HepG2 (cell line): ENCODE results near the gene ELAVL3. TPM values are rescaled to one million over a fixed set of nuclear protein-coding genes. Genes with fewer than 3 reads are reported as not detected.

Source experiments
- ATAC-seq: fragments of 200-7000 bp; cut with Tn5 transposase; 3 replicates; pipeline ENCODE4 v1.9.1; 2020; ENCODE audit warnings: mild to moderate bottlenecking, moderate library complexity
- BruUV-seq: library from RNA; stranded (reverse); fragments of 400-500 nt; replicated peaks from 2 replicates; lab custom pipeline; 2021; lab: Mats Ljungman, UMichigan
- CTCF ChIA-PET: fragments of 300-600 bp; formaldehyde crosslinking; extraction: SDS; loops from one replicate; lab custom pipeline; 2021; ENCODE audit warnings: low total read pairs, inconsistent platforms, low intra/inter-chr PET ratio; lab: Yijun Ruan, JAX
- POLR2A ChIA-PET: fragments of 350-600 bp; sonication (Branson Sonifier 250); formaldehyde crosslinking; loops from one replicate; lab custom pipeline; 2020; ENCODE audit warnings: antibody characterized with exemption, inconsistent platforms; lab: Yijun Ruan, JAX
- DNase-seq: peaks from one replicate; pipeline ENCODE4 v3.0.0-alpha.2; 2015; ENCODE audit warnings: low spot score
- FAIRE-seq: peaks from 3 replicates; lab custom pipeline; 2011; peaks lifted over from hg19 to GRCh38; lab: Jason Lieb, UNC
- H2AFZ ChIP-seq: one replicate; pipeline ENCODE4 v1.6.1; 2011; ENCODE audit warnings: low read length, inconsistent platforms
- H3K27ac ChIP-seq: fragments of 300-600 bp; 3 replicates; pipeline ENCODE4 v1.8.0; 2011; ENCODE audit warnings: mixed run types, mild to moderate bottlenecking, mixed read lengths, low read length, inconsistent platforms; ENCODE audit not compliant: insufficient read depth; ENCODE audit errors: extremely low read length
- H3K27me3 ChIP-seq, 2 experiments: fragments of 200-600 bp in 1 of 2; 2 replicates in 1 of 2; 3 replicates in 1 of 2; pipeline versions ENCODE4 v1.6.0 to v1.8.0; 2011; ENCODE audit warnings: low read length in 2 of 2, mild to moderate bottlenecking in 2 of 2, moderate library complexity in 2 of 2, inconsistent platforms in 1 of 2; ENCODE audit not compliant: insufficient read depth in 2 of 2, control insufficient read depth in 1 of 2
- H3K36me3 ChIP-seq, 2 experiments: fragments of 200-600 bp in 1 of 2; replicated peaks in 1 of 2; 2 replicates in 1 of 2; 3 replicates in 1 of 2; pipeline versions ENCODE4 v1.5.1 to v1.8.0; 2011; ENCODE audit warnings: low read length in 2 of 2, inconsistent platforms in 1 of 2; ENCODE audit not compliant: insufficient read depth in 2 of 2, control insufficient read depth in 1 of 2
- H3K4me1 ChIP-seq: 2 replicates; pipeline ENCODE4 v1.5.1; 2012; ENCODE audit warnings: low read length, inconsistent platforms; ENCODE audit not compliant: insufficient read depth
- H3K4me2 ChIP-seq: 2 replicates; pipeline ENCODE4 v1.6.0; 2011; ENCODE audit warnings: low read depth, low read length, inconsistent platforms
- H3K4me3 ChIP-seq, 3 experiments: fragments of 200-600 bp in 1 of 3; sonication (generic), shearing (Covaris generic) in 1 of 3; replicated peaks in 1 of 3; 2 replicates each; pipeline ENCODE4 v1.5.1; 2011 to 2016; ENCODE audit warnings: low read length in 3 of 3, inconsistent platforms in 2 of 3, low read depth in 2 of 3, mild to moderate bottlenecking in 2 of 3, control low read depth in 1 of 3, mixed read lengths in 1 of 3; ENCODE audit not compliant: insufficient read depth in 1 of 3
- H3K79me2 ChIP-seq: one replicate; pipeline ENCODE4 v1.6.1; 2011; ENCODE audit warnings: low read length, inconsistent platforms; ENCODE audit not compliant: insufficient read depth
- H3K9ac ChIP-seq: 2 replicates; pipeline ENCODE4 v1.6.0; 2011; ENCODE audit warnings: mild to moderate bottlenecking, low read depth, low read length, inconsistent platforms; ENCODE audit not compliant: insufficient read depth
- H3K9me3 ChIP-seq: 2 replicates; pipeline ENCODE4 v1.5.1; 2012; ENCODE audit warnings: mild to moderate bottlenecking, low read length
- H4K20me1 ChIP-seq: 2 replicates; pipeline ENCODE4 v1.6.0; 2011; ENCODE audit warnings: inconsistent platforms, mild to moderate bottlenecking, low read length, moderate library complexity; ENCODE audit not compliant: insufficient read depth
- MLLT10 ChIP-seq: sonication (generic); formaldehyde crosslinking; IDR thresholded peaks from 2 replicates; pipeline ENCODE4 v1.4.0; 2020; ENCODE audit warnings: missing genetic modification reagents
- NKX3-1 ChIP-seq: sonication (generic); formaldehyde crosslinking; IDR thresholded peaks from 2 replicates; pipeline ENCODE4 v1.5.0; 2020; ENCODE audit warnings: missing genetic modification reagents
- RFX3 ChIP-seq: IDR thresholded peaks from 2 replicates; pipeline ENCODE4 v1.6.1; 2016; ENCODE audit warnings: missing biosample characterization, missing genetic modification reagents
- SIN3A ChIP-seq: IDR thresholded peaks from 2 replicates; pipeline ENCODE4 v1.6.1; 2011; ENCODE audit warnings: low read depth, mild to moderate bottlenecking, control low read depth, low read length, borderline replicate concordance
- YY1 ChIP-seq: IDR thresholded peaks from 2 replicates; pipeline ENCODE4 v1.6.1; 2011; ENCODE audit warnings: low read length, low read depth, moderate library complexity, mild to moderate bottlenecking; ENCODE audit not compliant: insufficient read depth, insufficient replicate concordance
- ZFAT ChIP-seq: sonication (generic); formaldehyde crosslinking; conservative IDR thresholded peaks from 2 replicates; pipeline ENCODE4 v1.8.1; 2023; ENCODE audit warnings: missing genetic modification reagents, inconsistent platforms
- ZFP91 ChIP-seq: sonication (generic); formaldehyde crosslinking; IDR thresholded peaks from 2 replicates; pipeline ENCODE4 v1.9.0; 2022; ENCODE audit warnings: missing genetic modification reagents, mild to moderate bottlenecking, borderline replicate concordance
- ZNF280B ChIP-seq: sonication (generic); formaldehyde crosslinking; IDR thresholded peaks from 2 replicates; pipeline ENCODE4 v1.5.0; 2020; ENCODE audit warnings: missing genetic modification reagents, mild to moderate bottlenecking, borderline replicate concordance
- ZNF781 ChIP-seq: sonication (generic); formaldehyde crosslinking; IDR thresholded peaks from 2 replicates; pipeline ENCODE4 v1.5.1; 2020; ENCODE audit warnings: borderline replicate concordance, mild to moderate bottlenecking, missing genetic modification reagents; ENCODE audit errors: not compliant biosample characterization
- WGBS: methylation state at CpG from one replicate; pipeline ENCODE4 v1.1.6; 2017; ENCODE audit warnings: low lambda C conversion rate; 5-methylcytosine and 5-hydroxymethylcytosine counted together
- in situ Hi-C: cut with HindIII; loops from 2 replicates; pipeline ENCODE4 v1.10.0; 2017; ENCODE audit warnings: low pct_unique_long_range_greater_than_20kb; ENCODE audit not compliant: extremely low pct_ligation_motif_present
- intact Hi-C: fragments of 100-400 bp; cut with micrococcal nuclease; formaldehyde crosslinking; loops from one replicate; pipeline ENCODE4 v1.10.0; 2022; ENCODE audit not compliant: unreplicated experiment
- polyA plus RNA-seq, 8 experiments: library from polyadenylated mRNA; depleted of rRNA in 3 of 8; stranded (reverse) in 7 of 8; unstranded in 1 of 8; fragments of >200 nt; fragmentation: Illumina TruSeq in 4 of 8; extraction: Trizol in 4 of 8; gene quantifications; 2 replicates each; pipeline versions ENCODE4 v1.2.1 to v1.2.3, GENCODE V29; 2011 to 2016; ENCODE audit warnings: low read depth in 4 of 8, missing spikeins in 1 of 8, mixed read lengths in 1 of 8; ENCODE audit not compliant: insufficient read depth in 1 of 8
- total RNA-seq, 5 experiments: library from RNA; depleted of rRNA; stranded (reverse); fragments of >200 nt; fragmentation: Illumina TruSeq; extraction: Trizol; gene quantifications; 2 replicates each; pipeline ENCODE4 v1.2.3, GENCODE V29; 2016; ENCODE audit warnings: low read depth in 1 of 5

Gene ELAVL3
- total and polyA plus RNA-seq, 2 of the 13 experiments (the other 11 are each of a cell fraction or from before 2014, with no cell fraction given) = 0.03 TPM; not detected in 1

- in situ Hi-C loops (no loop called here), intact Hi-C loops (no loop called here)
- Histone ChIP-seq H3K9me3 (no peaks in the 10 kb centered on the region), H3K27me3 (no peaks in the 10 kb centered on the region), H3K36me3 (peaks cover 4 to 6% of the 10 kb centered on the region in 2 experiments; a peak in 2 of 5 replicates), H3K4me1 (peaks cover 18% of the 10 kb centered on the region), H3K27ac (no peak overlapping the region), H3K4me2 (no peak overlapping the region), H3K79me2 (peaks cover 6% of the 10 kb centered on the region), H4K20me1 (no peaks in the 10 kb centered on the region; the same call in 1 of the 2 replicates), H3K4me3 (no peak overlapping the region), H3K9ac (no peak overlapping the region), H2AFZ (no peak overlapping the region)
- ATAC-seq (no peak), FAIRE-seq (no peak), DNase-seq (no peak)
- ChIA-PET POLR2A (interaction anchor here (0.7 kb wide), 1 partner anchor 80 kb away, joined by 4 read pairs; no protein-coding TSS in a partner anchor), CTCF (no interaction called here)
- no peak for TF ChIP-seq ZNF781
- no peak for TF ChIP-seq ZFAT (CRISPR knock-in tag)
- TF ChIP-seq RFX3 (CRISPR knock-in tag) = no peak
- no peak for TF ChIP-seq MLLT10
- no peak for TF ChIP-seq YY1
- TF ChIP-seq NKX3-1 = no peak
- TF ChIP-seq SIN3A = no peak
- TF ChIP-seq ZNF280B (CRISPR knock-in tag) = no peak
- TF ChIP-seq ZFP91 = no peak
- BruUV-seq = no TSS peak
- 91% methylated on average over 5 of the region's 6 CpGs for WGBS
Measured at GRCh38 chr19:11506967-11507366, 26.1 kb upstream of the ELAVL3 start.
